MCF 10A (cell line): ENCODE data around the gene KLHL36. TPM values are rescaled to one million over a fixed set of nuclear protein-coding genes. Genes with fewer than 3 reads are reported as not detected.

Experiments used
- BruUV-seq: library from RNA; stranded (reverse); fragments of 400-500 nt; replicated peaks from 2 replicates; lab custom pipeline; 2021; lab: Mats Ljungman, UMichigan
- CTCF ChIA-PET: fragments of 300-600 bp; sonication (Branson Sonifier 250); formaldehyde crosslinking; extraction: SDS; loops from one replicate; lab custom pipeline; 2021; ENCODE audit warnings: antibody characterized with exemption, inconsistent platforms; lab: Yijun Ruan, JAX
- POLR2A ChIA-PET: fragments of 300-600, 350-650 bp; sonication (Branson Sonifier 250); formaldehyde crosslinking; extraction: SDS; loops from one replicate; lab custom pipeline; 2020; ENCODE audit warnings: antibody characterized with exemption, inconsistent platforms; lab: Yijun Ruan, JAX
- DNase-seq: peaks from one replicate; pipeline ENCODE4 v3.0.0-alpha.2; 2018; ENCODE audit not compliant: unreplicated experiment
- H3K27ac Mint-ChIP-seq: one replicate; pipeline ENCODE4 v1.8.0; 2022; ENCODE audit warnings: mild to moderate bottlenecking, low read depth, mixed read lengths; ENCODE audit not compliant: unreplicated experiment
- H3K27me3 Mint-ChIP-seq: one replicate; pipeline ENCODE4 v1.8.0; 2022; ENCODE audit warnings: mixed read lengths; ENCODE audit not compliant: insufficient read depth, unreplicated experiment
- H3K36me3 Mint-ChIP-seq: one replicate; pipeline ENCODE4 v1.8.0; 2022; ENCODE audit warnings: mild to moderate bottlenecking, moderate library complexity, mixed read lengths; ENCODE audit not compliant: insufficient read depth, unreplicated experiment
- H3K4me1 Mint-ChIP-seq: one replicate; pipeline ENCODE4 v1.8.0; 2022; ENCODE audit warnings: mixed read lengths; ENCODE audit not compliant: insufficient read depth, unreplicated experiment
- H3K4me3 Mint-ChIP-seq: one replicate; pipeline ENCODE4 v1.8.0; 2022; ENCODE audit warnings: mild to moderate bottlenecking, moderate library complexity, mixed read lengths; ENCODE audit not compliant: unreplicated experiment
- H3K9me3 Mint-ChIP-seq: one replicate; pipeline ENCODE4 v1.8.0; 2022; ENCODE audit warnings: mixed read lengths; ENCODE audit not compliant: unreplicated experiment
- CTCF ChIP-seq: fragments of 200-600 bp; IDR thresholded peaks from one replicate; pipeline ENCODE4 v1.8.0; 2022; ENCODE audit warnings: antibody characterized with exemption, mild to moderate bottlenecking; ENCODE audit not compliant: unreplicated experiment
- intact Hi-C: fragments of 100-400 bp; cut with micrococcal nuclease; formaldehyde crosslinking; loops from 2 replicates; pipeline ENCODE4 v1.14.1; 2022
- total RNA-seq: library from RNA; stranded (reverse); gene quantifications from 2 replicates; pipeline ENCODE4 v1.2.3, GENCODE V29; 2022

The KLHL36 gene
- total RNA-seq, 1 experiment from 2014 or later, result 38.4 TPM

GRCh38 chr16:84635702-84636101 is 12.6 kb upstream of the KLHL36 start:
- POLR2A ChIA-PET, result no interaction called here
- intact Hi-C loops, result no loop called here
- no peaks in the 10 kb centered on the region for H3K36me3 Mint-ChIP-seq
- H3K4me1 Mint-ChIP-seq, result peaks cover 5% of the 10 kb centered on the region
- H3K27ac Mint-ChIP-seq, result no peak overlapping the region
- H3K27me3 Mint-ChIP-seq, result no peaks in the 10 kb centered on the region
- no peak for DNase-seq
- no peaks in the 10 kb centered on the region for H3K9me3 Mint-ChIP-seq
- CTCF ChIA-PET, result interaction anchor here (0.7 to 2.7 kb wide), 3 partner anchors 13 to 90 kb away, joined by 3 to 13 read pairs (median 9); no protein-coding TSS in a partner anchor
- BruUV-seq, result no TSS peak
- H3K4me3 Mint-ChIP-seq, result no peak overlapping the region
- no peak for TF ChIP-seq CTCF

- CTCF ChIA-PET, result interaction anchor here (1.8 to 2.7 kb wide), 2 partner anchors 15 to 88 kb away, joined by 8 to 13 read pairs; no protein-coding TSS in a partner anchor
- H3K27ac Mint-ChIP-seq, result no peak overlapping the region
- no peaks in the 10 kb centered on the region for H3K27me3 Mint-ChIP-seq
- H3K4me3 Mint-ChIP-seq, result no peak overlapping the region
- BruUV-seq, result no TSS peak
- POLR2A ChIA-PET, result no interaction called here
- no peaks in the 10 kb centered on the region for H3K9me3 Mint-ChIP-seq
- H3K4me1 Mint-ChIP-seq, result peaks cover 19% of the 10 kb centered on the region
- no peak for DNase-seq
- no peak for TF ChIP-seq CTCF
- H3K36me3 Mint-ChIP-seq, result no peaks in the 10 kb centered on the region
- intact Hi-C loops, result no loop called here
Observed at GRCh38 chr16:84637709-84638108, 10.6 kb upstream of the KLHL36 start.

GRCh38 chr16:84638231-84638806 is 10.0 kb upstream of the KLHL36 start:
- no peaks in the 10 kb centered on the region for H3K27me3 Mint-ChIP-seq
- TF ChIP-seq CTCF, result no peak
- no peaks in the 10 kb centered on the region for H3K36me3 Mint-ChIP-seq
- no peaks in the 10 kb centered on the region for H3K9me3 Mint-ChIP-seq
- no TSS peak for BruUV-seq
- intact Hi-C loops, result no loop called here
- no peak for DNase-seq
- H3K27ac Mint-ChIP-seq, result no peak overlapping the region
- peaks cover 25% of the 10 kb centered on the region for H3K4me1 Mint-ChIP-seq
- no peak overlapping the region for H3K4me3 Mint-ChIP-seq
- CTCF ChIA-PET, result interaction anchor here (1.0 to 1.8 kb wide), 3 partner anchors 16 to 87 kb away, joined by 4 to 8 read pairs (median 4); no protein-coding TSS in a partner anchor
- POLR2A ChIA-PET, result no interaction called here

GRCh38 chr16:84640145-84640544 is 8.2 kb upstream of the KLHL36 start:
- no peak for TF ChIP-seq CTCF
- Mint-ChIP-seq H3K27ac (peak overlapping the region; percentile 17), H3K4me1 (peaks cover 37% of the 10 kb centered on the region), H3K27me3 (no peaks in the 10 kb centered on the region), H3K9me3 (no peaks in the 10 kb centered on the region), H3K36me3 (no peaks in the 10 kb centered on the region), H3K4me3 (no peak overlapping the region)
- no TSS peak for BruUV-seq
- intact Hi-C loops, result no loop called here
- POLR2A ChIA-PET, result no interaction called here
- no peak for DNase-seq
- CTCF ChIA-PET, result no interaction called here
